Stimulated activated CD4-positive, alpha-beta T cell treated with anti-CD3 and anti-CD28 coated beads, Interleukin-4, amount 100 ng/mL, for 48 hours (primary cell): ENCODE data around the gene IRF5.
"Not testable (repeated sequence)": the region's sequence is repeated elsewhere in the genome, so short reads cannot be mapped to it uniquely, and the experiment has no call there.

Source experiments
- DNase-seq, 2 donors: peaks; one replicate each; pipeline ENCODE4 v3.0.0-alpha.2; 2020; ENCODE audit warnings: low read depth in 2 of 2

IRF5 gene

DNA sequence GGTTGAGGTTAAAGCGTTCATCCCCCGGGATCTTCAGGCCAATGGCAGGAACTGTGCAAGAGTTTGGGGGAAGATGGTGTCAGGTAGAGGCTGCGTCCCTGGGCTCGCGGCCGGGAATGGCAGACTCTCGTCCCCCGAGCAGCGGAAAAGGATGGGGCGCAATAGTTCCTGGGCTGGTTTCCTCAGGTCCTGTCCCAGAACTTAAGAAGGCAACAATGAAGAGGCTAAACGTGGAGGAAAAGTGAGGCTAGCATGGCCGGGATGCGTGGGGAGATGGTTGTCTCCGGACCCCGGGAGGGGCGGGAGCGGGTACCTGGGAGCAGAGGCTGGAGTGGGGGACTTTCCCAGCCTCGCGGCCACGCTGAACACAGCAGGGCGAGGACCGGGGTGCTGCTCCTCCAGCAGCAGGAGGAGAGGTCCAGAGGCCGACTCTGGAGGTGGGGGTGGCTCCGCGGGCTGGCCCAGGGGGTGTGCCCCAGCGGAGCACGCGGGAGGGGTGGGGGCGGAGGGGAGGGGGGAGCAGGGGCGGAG, 882 bp downstream of the IRF5 start:
- DNase-seq = no peak

DNA sequence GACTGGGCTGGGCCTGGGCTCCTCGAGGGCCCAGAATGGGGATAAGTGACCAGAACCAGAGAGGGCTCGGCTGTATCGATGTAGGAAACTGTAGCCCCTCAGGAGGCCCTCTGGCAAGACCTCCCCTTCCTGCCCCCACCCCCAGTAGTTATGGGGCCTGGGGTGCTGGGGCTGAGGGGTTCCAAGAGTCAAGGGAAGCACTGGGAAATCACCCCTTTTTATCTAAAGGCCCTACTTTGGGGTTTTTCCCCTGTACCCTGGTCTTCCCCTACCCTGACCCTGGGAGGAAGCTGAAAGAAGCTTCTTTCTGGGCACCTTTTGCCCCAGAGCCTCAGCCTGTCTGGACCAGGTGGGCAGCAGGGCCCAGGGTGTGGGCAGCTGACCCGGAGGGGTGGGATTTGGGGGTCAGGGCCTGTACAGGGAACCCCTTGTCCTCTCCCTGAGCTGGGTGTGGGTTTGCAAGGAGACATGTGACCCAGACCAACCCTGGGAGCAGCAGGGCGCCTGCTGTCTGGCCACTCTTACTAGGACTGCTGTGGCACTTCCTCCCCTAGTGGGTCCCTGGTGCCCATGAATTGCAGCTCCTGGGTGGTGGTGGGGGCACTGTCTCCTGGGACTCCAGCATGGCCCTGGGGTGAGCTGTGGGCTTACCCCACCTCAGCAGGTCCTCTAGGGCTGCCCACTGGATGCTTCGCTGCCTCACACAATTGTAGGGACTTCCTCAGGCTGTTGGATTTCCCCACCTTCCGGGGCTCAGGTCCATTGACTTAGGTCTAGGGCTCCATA, 1.5 kb downstream of the IRF5 start:
- DNase-seq = no peak

DNA sequence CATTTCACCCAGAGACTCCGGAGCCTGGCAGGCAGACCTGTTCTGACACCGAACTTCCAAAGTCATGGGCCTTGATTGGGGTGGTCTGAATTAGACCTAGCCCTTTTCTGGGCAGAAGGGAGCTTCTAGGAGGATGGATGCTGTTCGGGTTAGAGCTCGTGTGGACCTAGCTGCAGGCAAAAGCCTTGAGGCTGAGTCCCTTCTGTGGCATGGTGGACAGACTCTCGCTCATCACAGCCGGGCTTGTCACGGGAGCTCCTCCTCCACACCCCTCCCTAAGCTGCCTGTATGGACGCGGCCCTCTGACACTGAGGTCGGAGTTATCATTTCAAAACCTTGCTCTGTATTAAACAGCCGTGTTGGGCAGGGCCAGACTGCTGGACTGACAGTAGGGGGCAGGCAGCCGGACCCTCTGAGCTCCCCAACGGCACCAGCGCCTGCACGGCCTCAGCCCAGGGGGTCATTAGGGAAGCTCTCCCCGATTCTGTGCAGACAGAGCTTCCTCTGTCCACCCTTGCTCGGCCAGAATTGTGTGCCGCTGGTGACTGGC, 2.2 kb downstream of the IRF5 start:
- DNase-seq = no peak

GRCh38 chr7:128940494-128941322, 3.0 kb downstream of the IRF5 start:
- DNase-seq = no peak

DNA sequence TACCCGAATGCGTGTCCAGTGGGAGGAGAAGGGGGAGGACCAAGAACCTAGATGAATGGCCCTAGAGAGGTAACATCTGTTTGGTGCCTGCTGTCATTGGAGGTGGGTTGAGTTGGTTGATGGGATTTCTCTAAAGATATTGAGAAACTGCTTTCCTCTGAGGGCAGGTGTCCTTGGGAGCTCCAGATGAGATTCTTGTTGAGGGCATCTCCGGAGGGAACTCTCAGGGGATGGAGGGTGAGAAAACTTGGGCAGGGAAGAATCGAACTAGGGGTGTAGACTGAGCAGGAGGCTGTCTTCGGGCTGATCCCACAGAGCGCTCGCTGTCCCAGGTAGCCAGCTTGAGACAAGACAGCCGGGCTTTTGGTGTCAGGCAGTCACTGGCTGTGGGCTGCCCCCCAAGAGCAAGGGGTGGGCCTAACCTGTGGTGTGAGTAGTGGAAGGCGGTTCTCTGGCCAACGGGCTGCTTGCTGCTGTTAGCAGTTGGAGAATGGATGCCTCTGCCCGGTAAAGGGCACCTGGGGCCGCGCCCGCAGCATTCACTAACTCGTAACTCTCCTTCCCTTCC, 3.7 kb downstream of the IRF5 start:
- DNase-seq = no peak

- DNase-seq = no peak
Observed at GRCh38 chr7:128941946-128942526, 4.3 kb downstream of the IRF5 start.

DNA sequence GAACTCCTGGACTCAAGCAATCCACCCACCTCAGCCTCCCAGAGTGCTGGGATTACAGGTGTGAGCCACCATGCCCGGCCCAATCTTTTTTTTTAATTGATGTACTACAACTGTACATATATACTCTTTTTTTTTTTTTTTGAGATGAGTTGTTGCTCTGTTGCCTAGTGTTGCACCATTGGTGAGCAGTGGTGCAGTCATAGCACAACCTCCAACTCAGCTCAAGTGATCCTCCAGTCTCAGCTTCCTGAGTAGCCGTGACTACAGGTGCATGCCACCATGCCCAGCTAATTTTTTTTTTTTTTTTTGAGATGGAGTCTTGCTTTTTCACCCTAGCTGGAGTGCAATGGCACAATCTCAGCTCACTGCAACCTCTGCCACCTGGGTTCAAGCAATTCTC, 5.5 kb downstream of the IRF5 start:
- DNase-seq = not testable (repeated sequence)

DNA sequence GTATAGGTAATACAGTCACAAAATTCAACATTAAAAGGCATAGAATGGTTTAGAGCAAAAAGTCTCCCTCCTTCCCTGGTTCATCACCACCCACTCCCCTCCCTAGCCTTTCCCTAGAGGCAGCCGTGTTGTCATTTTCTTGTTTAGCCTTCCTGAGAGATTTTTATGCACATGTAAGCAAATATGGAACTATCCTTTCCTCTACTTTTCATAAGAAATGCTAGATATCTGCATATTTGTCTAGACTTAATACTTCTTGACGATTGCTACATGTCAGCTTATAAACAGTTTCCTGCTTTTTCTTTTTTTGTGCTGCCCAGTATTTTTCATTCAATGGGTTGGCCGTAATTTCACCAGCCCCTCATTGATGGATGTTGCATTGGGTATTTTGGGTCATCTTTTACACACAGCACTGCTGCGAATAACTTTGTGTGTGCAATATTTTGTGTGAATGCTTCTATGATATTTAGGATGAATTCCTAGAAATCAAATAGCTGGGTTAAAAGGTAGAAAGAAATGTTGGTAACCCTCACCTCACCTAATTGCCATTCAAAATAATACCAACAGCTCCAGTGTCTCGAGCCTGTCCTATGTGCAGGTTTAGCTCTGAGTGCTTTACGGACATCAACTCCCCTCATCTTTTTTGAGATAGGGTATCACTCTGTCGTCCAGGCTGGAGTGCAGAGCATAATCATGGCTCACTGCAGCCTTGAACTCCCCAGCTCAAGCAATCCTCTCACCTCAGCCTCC, 6.9 kb downstream of the IRF5 start:
- DNase-seq = no peak

- DNase-seq = no peak
Observed at GRCh38 chr7:128945668-128946366, 8.1 kb downstream of the IRF5 start.

GRCh38 chr7:128946936-128947830, 9.5 kb downstream of the IRF5 start:
- no peak for DNase-seq

DNA sequence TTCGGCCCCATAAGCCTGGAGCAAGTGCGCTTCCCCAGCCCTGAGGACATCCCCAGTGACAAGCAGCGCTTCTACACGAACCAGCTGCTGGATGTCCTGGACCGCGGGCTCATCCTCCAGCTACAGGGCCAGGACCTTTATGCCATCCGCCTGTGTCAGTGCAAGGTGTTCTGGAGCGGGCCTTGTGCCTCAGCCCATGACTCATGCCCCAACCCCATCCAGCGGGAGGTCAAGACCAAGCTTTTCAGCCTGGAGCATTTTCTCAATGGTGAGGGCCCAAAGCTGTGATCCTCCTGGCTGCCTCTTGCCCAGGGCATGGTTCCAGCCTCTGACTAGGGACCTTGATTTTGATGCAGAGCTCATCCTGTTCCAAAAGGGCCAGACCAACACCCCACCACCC, 10.1 kb downstream of the IRF5 start:
- no peak for DNase-seq

DNA sequence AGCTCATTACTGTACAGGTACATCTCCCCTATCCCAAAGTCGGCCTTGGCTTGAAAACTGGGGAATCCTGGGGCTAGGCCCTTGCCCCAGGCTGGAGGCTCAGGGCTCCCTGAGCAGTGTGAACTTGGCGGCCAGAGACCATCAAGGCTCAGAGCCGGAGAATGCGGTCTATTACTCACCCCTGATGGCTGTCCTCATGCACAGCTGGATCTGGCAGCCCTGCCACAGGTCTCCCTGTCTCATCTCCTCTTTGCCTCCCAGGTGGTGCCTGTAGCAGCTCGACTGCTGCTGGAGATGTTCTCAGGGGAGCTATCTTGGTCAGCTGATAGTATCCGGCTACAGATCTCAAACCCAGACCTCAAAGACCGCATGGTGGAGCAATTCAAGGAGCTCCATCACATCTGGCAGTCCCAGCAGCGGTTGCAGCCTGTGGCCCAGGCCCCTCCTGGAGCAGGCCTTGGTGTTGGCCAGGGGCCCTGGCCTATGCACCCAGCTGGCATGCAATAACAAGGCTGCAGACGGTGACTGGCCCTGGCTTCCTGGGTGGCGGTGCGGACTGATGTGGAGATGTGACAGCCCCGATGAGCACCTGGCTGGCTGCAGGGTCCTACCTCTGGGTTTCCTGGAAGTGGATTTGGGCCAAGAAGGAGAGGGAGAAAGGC, 10.7 kb downstream of the IRF5 start:
- DNase-seq = no peak

DNA sequence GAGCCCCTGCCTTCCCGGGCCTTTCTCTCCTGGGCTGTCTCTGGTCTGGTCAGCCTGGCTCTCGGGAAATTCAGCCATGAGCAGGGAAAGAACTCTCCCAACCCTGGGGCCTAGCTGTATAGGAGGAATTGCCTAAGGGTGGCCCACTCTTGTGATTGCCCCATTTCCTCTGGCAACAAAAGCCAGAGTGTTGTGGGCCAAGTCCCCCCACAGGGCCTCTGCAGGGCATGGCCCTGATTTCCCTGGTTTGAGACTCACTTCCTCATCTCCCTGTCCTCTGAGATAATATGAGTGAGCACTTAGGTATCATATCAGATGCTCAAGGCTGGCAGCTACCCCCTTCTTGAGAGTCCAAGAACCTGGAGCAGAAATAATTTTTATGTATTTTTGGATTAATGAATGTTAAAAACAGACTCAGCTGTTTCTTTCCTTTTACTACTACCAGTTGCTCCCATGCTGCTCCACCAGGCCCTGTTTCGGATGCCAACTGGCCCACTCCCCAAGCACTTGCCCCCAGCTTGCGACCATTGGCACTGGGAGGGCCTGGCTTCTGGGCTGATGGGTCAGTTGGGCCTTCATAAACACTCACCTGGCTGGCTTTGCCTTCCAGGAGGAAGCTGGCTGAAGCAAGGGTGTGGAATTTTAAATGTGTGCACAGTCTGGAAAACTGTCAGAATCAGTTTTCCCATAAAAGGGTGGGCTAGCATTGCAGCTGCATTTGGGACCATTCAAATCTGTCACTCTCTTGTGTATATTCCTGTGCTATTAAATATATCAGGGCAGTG, 11.4 kb downstream of the IRF5 start:
- DNase-seq = no peak

DNA sequence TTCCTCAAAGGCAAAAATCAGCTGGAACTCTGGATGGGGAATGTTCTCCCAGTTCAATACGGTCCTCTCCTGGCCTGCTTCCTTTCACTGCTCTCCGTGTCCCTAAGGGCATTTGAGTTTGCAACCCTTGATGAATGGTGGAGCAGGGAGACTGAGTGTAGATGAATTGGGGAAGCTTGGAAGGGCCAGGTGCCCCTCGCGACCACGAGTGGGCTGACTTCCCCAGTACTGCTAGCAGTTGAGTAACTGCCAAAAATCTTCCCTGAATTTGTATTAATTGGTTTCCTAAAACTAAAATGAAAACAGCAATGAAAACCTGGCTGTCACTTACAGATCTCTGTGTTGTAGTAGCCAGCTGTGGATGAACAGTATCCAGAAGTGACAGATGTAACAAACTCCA, 13.6 kb downstream of the IRF5 start:
- DNase-seq = no peak

- DNase-seq = no peak
Observed at GRCh38 chr7:128954150-128954549, 16.4 kb downstream of the IRF5 start.

DNA sequence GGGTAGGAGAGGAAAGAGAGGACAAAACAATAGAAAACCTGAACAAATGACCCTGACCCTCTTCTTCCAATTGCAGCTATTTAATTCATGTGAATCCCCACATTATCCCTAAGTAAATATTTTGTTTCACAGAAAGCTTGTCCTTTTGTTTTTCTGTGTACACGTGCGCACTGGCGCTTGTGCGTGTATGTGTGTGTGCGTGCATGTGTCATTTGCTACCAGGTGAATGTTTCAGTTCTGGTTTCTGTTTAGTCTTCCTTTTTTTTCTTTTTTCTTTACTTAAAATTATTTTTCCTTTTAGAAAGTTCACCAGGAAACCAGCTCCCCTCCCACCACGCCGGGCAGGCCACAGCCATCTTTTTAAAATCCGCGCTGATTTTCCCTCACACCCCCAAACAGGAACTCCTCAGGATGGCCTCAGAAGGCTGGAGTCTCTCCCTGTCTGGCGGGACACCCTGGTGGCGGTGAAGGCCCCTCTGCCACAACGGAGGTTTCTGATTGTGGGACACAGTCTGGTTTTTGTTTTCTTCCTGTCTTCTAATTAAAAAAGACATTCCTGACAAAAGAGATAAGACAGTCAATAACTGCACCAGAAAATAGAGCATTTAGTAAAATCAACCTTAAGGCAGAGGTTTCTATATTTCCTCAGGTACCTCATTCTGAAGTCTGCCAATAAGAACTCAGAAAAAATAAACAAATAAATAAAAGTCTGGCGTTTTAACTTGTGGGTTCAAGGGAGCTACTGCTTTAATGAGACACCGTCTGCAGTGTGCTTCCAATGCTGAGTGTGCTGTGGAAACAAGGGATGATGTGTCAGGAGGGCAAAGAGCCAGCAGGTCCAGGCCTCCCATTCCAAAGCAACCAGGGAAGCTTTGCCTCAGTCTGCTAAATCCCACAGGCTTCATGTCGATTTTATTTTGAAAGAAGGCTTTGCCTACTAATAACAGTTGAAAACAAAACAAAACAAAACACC, 17.4 kb downstream of the IRF5 start:
- DNase-seq = no peak

GRCh38 chr7:128955981-128956380, 18.3 kb downstream of the IRF5 start:
- no peak for DNase-seq
